Naive thymus-derived CD4-positive, alpha-beta T cell (primary cell): ENCODE data around the gene TMEM8B. TPM values are rescaled to one million over a fixed set of nuclear protein-coding genes. Genes with fewer than 3 reads are reported as not detected.
A peak's percentile ranks its signal among the peaks of the same experiment; 100 is the strongest.

Source experiments
- ATAC-seq: fragments of 150-1000 bp; cut with Tn5 transposase; 2 replicates; pipeline ENCODE4 v1.10.0; 2021; ENCODE audit warnings: mild to moderate bottlenecking, moderate library complexity
- CTCF ChIA-PET: fragments of 350-600 bp; sonication (Branson Sonifier 250); formaldehyde crosslinking; loops from one replicate; lab custom pipeline; 2021; ENCODE audit warnings: antibody characterized with exemption; lab: Charles Lee
- POLR2A ChIA-PET: fragments of 350-600 bp; sonication (Branson Sonifier 250); formaldehyde crosslinking; loops from one replicate; lab custom pipeline; 2021; ENCODE audit warnings: antibody characterized with exemption, inconsistent platforms; lab: Charles Lee
- DNase-seq, 9 donors: peaks; one replicate each; pipeline versions ENCODE4 v3.0.0 to v3.0.0-alpha.2; 2020 to 2022; ENCODE audit warnings: mixed read lengths in 1 of 9
- H3K27ac ChIP-seq: one replicate; pipeline ENCODE4 v1.7.0; 2013; ENCODE audit warnings: mild to moderate bottlenecking, low read depth, low read length, moderate library complexity
- H3K27me3 ChIP-seq, 2 donors: one replicate each; pipeline ENCODE4 v1.7.0; 2013; ENCODE audit warnings: low read length in 2 of 2, mild to moderate bottlenecking in 2 of 2, moderate library complexity in 2 of 2; ENCODE audit not compliant: control insufficient read depth in 2 of 2, insufficient read depth in 2 of 2
- H3K36me3 ChIP-seq, 3 experiments: 1 replicate in 2 of 3; 2 replicates in 1 of 3; pipeline ENCODE4 v1.7.0; 2013; ENCODE audit warnings: low read length in 3 of 3, mild to moderate bottlenecking in 3 of 3, moderate library complexity in 1 of 3; ENCODE audit not compliant: insufficient read depth in 3 of 3, control insufficient read depth in 2 of 3
- H3K4me1 ChIP-seq, 2 donors: one replicate each; pipeline ENCODE4 v1.7.0; 2013; ENCODE audit warnings: low read length in 2 of 2, mild to moderate bottlenecking in 2 of 2, moderate library complexity in 1 of 2; ENCODE audit not compliant: control insufficient read depth in 2 of 2, insufficient read depth in 2 of 2
- H3K4me3 ChIP-seq: 2 replicates; pipeline ENCODE4 v1.7.0; 2013; ENCODE audit warnings: mild to moderate bottlenecking, low read length
- H3K9me3 ChIP-seq, 3 experiments: 1 replicate in 2 of 3; 2 replicates in 1 of 3; pipeline ENCODE4 v1.7.0; 2013; ENCODE audit warnings: low read length in 3 of 3; ENCODE audit not compliant: control insufficient read depth in 2 of 3
- H3K27ac Mint-ChIP-seq, 9 donors: one replicate each; pipeline ENCODE4 v1.8.0; 2020 to 2022; ENCODE audit warnings: mixed read lengths in 9 of 9, mild to moderate bottlenecking in 8 of 9, moderate library complexity in 5 of 9, inconsistent platforms in 2 of 9
- H3K27me3 Mint-ChIP-seq, 5 donors: one replicate each; pipeline ENCODE4 v1.8.0; 2021 to 2022; ENCODE audit warnings: mixed read lengths in 5 of 5, mild to moderate bottlenecking in 1 of 5
- H3K36me3 Mint-ChIP-seq, 5 donors: one replicate each; pipeline ENCODE4 v1.8.0; 2020 to 2022; ENCODE audit warnings: mixed read lengths in 5 of 5, mild to moderate bottlenecking in 3 of 5, inconsistent platforms in 1 of 5
- H3K4me1 Mint-ChIP-seq, 7 donors: one replicate each; pipeline ENCODE4 v1.8.0; 2020 to 2022; ENCODE audit warnings: mixed read lengths in 7 of 7, mild to moderate bottlenecking in 3 of 7, inconsistent platforms in 1 of 7
- H3K4me3 Mint-ChIP-seq, 10 donors: one replicate each; pipeline ENCODE4 v1.8.0; 2020 to 2022; ENCODE audit warnings: mild to moderate bottlenecking in 10 of 10, mixed read lengths in 10 of 10, moderate library complexity in 6 of 10, inconsistent platforms in 2 of 10
- H3K9me3 Mint-ChIP-seq, 11 donors: one replicate each; pipeline ENCODE4 v1.8.0; 2020 to 2022; ENCODE audit warnings: mixed read lengths in 11 of 11, mild to moderate bottlenecking in 4 of 11, inconsistent platforms in 1 of 11, moderate library complexity in 1 of 11
- intact Hi-C, 2 donors: fragments of 100-400 bp; cut with micrococcal nuclease; formaldehyde crosslinking; loops; one replicate each; pipeline ENCODE4 v1.15.1; 2023
- polyA plus RNA-seq, 2 donors: library from polyadenylated mRNA; unstranded; fragments of 300-500 nt; fragmentation: Illumina TruSeq; gene quantifications; one replicate each; pipeline ENCODE4 v1.2.3, GENCODE V29; 2021
- total RNA-seq, 6 experiments: library from RNA in 5 of 6; stranded (reverse) in 5 of 6; gene quantifications; 1 replicate in 5 of 6; 2 replicates in 1 of 6; pipeline ENCODE4 v1.2.3 and lab custom pipeline; 2021 to 2026

The TMEM8B gene
- total and polyA plus RNA-seq, 7 experiments from 2014 or later = 3.0 to 11.6 (median 10.5) TPM

DNA sequence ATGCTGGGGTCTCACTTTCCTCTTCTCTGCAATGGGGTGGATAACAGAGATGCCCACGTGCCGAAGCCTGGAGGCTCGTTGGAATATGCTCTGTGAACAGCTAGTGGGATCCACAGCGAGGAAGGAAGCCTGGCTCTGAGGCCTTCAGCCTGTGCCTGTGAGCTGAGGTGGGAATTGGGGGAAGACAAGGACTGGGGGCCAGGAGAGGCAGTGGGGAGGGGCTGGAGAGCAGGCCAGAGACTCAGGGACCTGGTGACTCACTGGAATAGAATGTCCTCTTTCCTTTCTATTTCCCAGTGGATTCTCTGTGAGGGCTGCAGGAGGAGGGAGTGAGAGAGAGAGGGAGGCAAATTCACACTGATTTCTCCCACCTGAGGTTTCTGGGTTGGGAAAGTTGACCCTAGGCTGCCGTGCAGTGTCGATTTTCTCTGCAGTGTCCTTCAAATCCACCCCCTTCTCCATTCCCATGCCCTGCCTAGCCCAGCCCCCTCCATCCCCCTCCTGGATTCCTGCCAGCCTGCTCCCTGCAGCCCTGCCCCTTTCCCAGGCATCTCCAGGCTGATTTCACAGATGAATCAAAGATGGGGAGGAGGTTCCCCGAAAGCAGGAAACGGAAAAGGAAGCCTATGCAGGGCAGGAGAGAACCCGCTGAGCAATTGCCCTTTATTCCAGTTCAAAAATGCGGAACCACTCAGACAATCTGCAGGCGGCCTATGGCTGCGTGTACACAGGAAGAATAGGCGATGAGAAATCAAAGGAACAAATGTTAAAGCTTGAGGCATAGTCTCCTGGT lies 78.9 kb downstream of the TMEM8B start:
- H3K9me3 ChIP-seq = no peaks in the 10 kb centered on the region
- DNase-seq = peak in 5 of 9 donors; percentile 2 to 37 (median 29)

GRCh38 chr9:35908504-35909125 lies 79.6 kb downstream of the TMEM8B start:
- no peaks in the 10 kb centered on the region for H3K9me3 ChIP-seq
- H3K4me1 Mint-ChIP-seq = peaks cover 18 to 78% (median 62%) of the 10 kb centered on the region in 7 donors
- CTCF ChIA-PET = interaction anchor here (1.1 to 4.9 kb wide), 2 partner anchors 36 to 118 kb away, joined by 3 to 26 read pairs; no protein-coding TSS in a partner anchor

More for the DNA sequence above, 78.9 kb downstream of the TMEM8B start:
- H3K27me3 Mint-ChIP-seq = no peaks in the 10 kb centered on the region
- no peaks in the 10 kb centered on the region for H3K27me3 ChIP-seq
- H3K36me3 ChIP-seq = no peaks in the 10 kb centered on the region
- peak overlapping the region in 8 of 9 donors; percentile 21 to 98 (median 90) for H3K27ac Mint-ChIP-seq
- H3K36me3 Mint-ChIP-seq = no peaks in the 10 kb centered on the region
- POLR2A ChIA-PET = no interaction called here
- CTCF ChIA-PET = interaction anchor here (1.0 to 4.9 kb wide), 3 partner anchors 32 to 118 kb away, joined by 3 to 26 read pairs (median 3); no protein-coding TSS in a partner anchor
- peaks cover 23 to 83% (median 65%) of the 10 kb centered on the region in 7 donors for H3K4me1 Mint-ChIP-seq
- no peak overlapping the region for H3K4me3 ChIP-seq
- peak; percentile 56 for ATAC-seq
- no peak overlapping the region for H3K27ac ChIP-seq
- intact Hi-C loops = no loop called here
- peaks cover 35 to 77% of the 10 kb centered on the region in 2 donors for H3K4me1 ChIP-seq
- peak overlapping the region in 9 of 10 donors; percentile 51 to 85 (median 64) for H3K4me3 Mint-ChIP-seq
- no peaks in the 10 kb centered on the region for H3K9me3 Mint-ChIP-seq

GRCh38 chr9:35909274-35909673 lies 80.2 kb downstream of the TMEM8B start, which contains the start of gene SPAAR:
Gene SPAAR (plus strand): TSS chr9:35909490. CDS start chr9:35910464, 974 bp downstream.
- Histone ChIP-seq H3K36me3 (no peaks in the 10 kb centered on the region), H3K4me3 (peak within 1 kb of the TSS; percentile 25), H3K4me1 (peaks cover 35 to 68% of the 10 kb centered on the region in 2 donors), H3K27me3 (no peaks in the 10 kb centered on the region), H3K27ac (peak within 1 kb of the TSS; percentile 66), H3K9me3 (no peaks in the 10 kb centered on the region)
- no peaks in the 10 kb centered on the region for H3K27me3 Mint-ChIP-seq
- peaks cover 13 to 76% (median 62%) of the 10 kb centered on the region in 7 donors for H3K4me1 Mint-ChIP-seq
- H3K27ac Mint-ChIP-seq = peak within 1 kb of the TSS; percentile 88 to 98 (median 95)
- intact Hi-C loops = no loop called here
- CTCF ChIA-PET = interaction anchor here (4.9 kb wide), 1 partner anchor 35 kb away, joined by 26 read pairs; no protein-coding TSS in a partner anchor
- POLR2A ChIA-PET = interaction anchor here (0.5 kb wide), 1 partner anchor 29 kb away, joined by 4 read pairs; no protein-coding TSS in a partner anchor
- no peak for ATAC-seq
- no peaks in the 10 kb centered on the region for H3K9me3 Mint-ChIP-seq
- peak within 1 kb of the TSS; percentile 25 to 86 (median 66) for H3K4me3 Mint-ChIP-seq
- DNase-seq = no peak
- H3K36me3 Mint-ChIP-seq = no peaks in the 10 kb centered on the region

More at GRCh38 chr9:35908504-35909125, 79.6 kb downstream of the TMEM8B start:
- DNase-seq = no peak
- no peaks in the 10 kb centered on the region for H3K9me3 Mint-ChIP-seq
- POLR2A ChIA-PET = interaction anchor here (0.5 kb wide), 1 partner anchor 30 kb away, joined by 4 read pairs; no protein-coding TSS in a partner anchor
- peak overlapping the region in 9 of 10 donors; percentile 25 to 85 (median 64) for H3K4me3 Mint-ChIP-seq
- no peaks in the 10 kb centered on the region for H3K36me3 Mint-ChIP-seq
- Histone ChIP-seq H3K36me3 (no peaks in the 10 kb centered on the region), H3K27ac (peak overlapping the region; percentile 37), H3K27me3 (no peaks in the 10 kb centered on the region), H3K4me3 (no peak overlapping the region), H3K4me1 (peaks cover 35 to 72% of the 10 kb centered on the region in 2 donors)
- H3K27me3 Mint-ChIP-seq = no peaks in the 10 kb centered on the region
- intact Hi-C loops = no loop called here
- ATAC-seq = no peak
- H3K27ac Mint-ChIP-seq = peak overlapping the region in 8 of 9 donors; percentile 62 to 98 (median 90)

- ChIA-PET POLR2A (no interaction called here), CTCF (interaction anchor here (0.7 to 4.9 kb wide), 4 partner anchors 30 to 177 kb away, joined by 3 to 26 read pairs (median 3); partner anchors contain the start of gene CREB3)
- Mint-ChIP-seq H3K36me3 (no peaks in the 10 kb centered on the region), H3K27me3 (no peaks in the 10 kb centered on the region), H3K4me3 (peak overlapping the region in 9 of 10 donors; percentile 9 to 86 (median 75)), H3K4me1 (peaks cover 7 to 69% (median 61%) of the 10 kb centered on the region in 7 donors), H3K9me3 (no peaks in the 10 kb centered on the region), H3K27ac (peak overlapping the region; percentile 88 to 98 (median 95))
- Histone ChIP-seq H3K27me3 (no peaks in the 10 kb centered on the region), H3K9me3 (no peaks in the 10 kb centered on the region), H3K36me3 (no peaks in the 10 kb centered on the region), H3K4me1 (peaks cover 35 to 68% of the 10 kb centered on the region in 2 donors), H3K27ac (peak overlapping the region; percentile 66), H3K4me3 (peak overlapping the region; percentile 25)
- intact Hi-C loops = loop anchor here in 1 of 2 donors (2.0 kb wide), 1 partner anchor 31 kb away; no protein-coding TSS in a partner anchor
- ATAC-seq = no peak
- DNase-seq = no peak
Observed at GRCh38 chr9:35909687-35910612, 80.9 kb downstream of the TMEM8B start.

- H3K4me3 ChIP-seq = peak overlapping the region; percentile 25
- peak overlapping the region; percentile 59 to 86 (median 76) for H3K4me3 Mint-ChIP-seq
- no peaks in the 10 kb centered on the region for H3K36me3 ChIP-seq
- H3K27me3 ChIP-seq = no peaks in the 10 kb centered on the region
- H3K9me3 ChIP-seq = no peaks in the 10 kb centered on the region
- POLR2A ChIA-PET = interaction anchor here (0.7 to 2.9 kb wide), 4 partner anchors 10 to 140 kb away, joined by 3 to 11 read pairs (median 3); no protein-coding TSS in a partner anchor
- peak in 7 of 9 donors; percentile 38 to 72 (median 54) for DNase-seq
- H3K9me3 Mint-ChIP-seq = no peaks in the 10 kb centered on the region
- peak; percentile 69 for ATAC-seq
- peak overlapping the region; percentile 66 for H3K27ac ChIP-seq
- CTCF ChIA-PET = interaction anchor here (0.6 to 4.9 kb wide), 7 partner anchors 7 to 178 kb away, joined by 3 to 26 read pairs (median 4); partner anchors contain the start of gene CREB3
- peaks cover 35 to 63% of the 10 kb centered on the region in 2 donors for H3K4me1 ChIP-seq
- peaks cover 6 to 66% (median 56%) of the 10 kb centered on the region in 7 donors for H3K4me1 Mint-ChIP-seq
- intact Hi-C loops = loop anchor here in 1 of 2 donors (1.0 to 2.0 kb wide), 2 partner anchors 7 to 30 kb away; no protein-coding TSS in a partner anchor
- H3K27ac Mint-ChIP-seq = peak overlapping the region in 8 of 9 donors; percentile 91 to 98 (median 96)
- H3K27me3 Mint-ChIP-seq = no peaks in the 10 kb centered on the region
- no peaks in the 10 kb centered on the region for H3K36me3 Mint-ChIP-seq
Observed at GRCh38 chr9:35910613-35911359, 81.8 kb downstream of the TMEM8B start.
